NCI-H345 (cell line): ENCODE results near the gene GAS1.

Experiments
- DNase-seq: peaks from one replicate; lab custom pipeline; 2025; lab: John Stamatoyannopoulos, UW

GAS1 gene, protein sequence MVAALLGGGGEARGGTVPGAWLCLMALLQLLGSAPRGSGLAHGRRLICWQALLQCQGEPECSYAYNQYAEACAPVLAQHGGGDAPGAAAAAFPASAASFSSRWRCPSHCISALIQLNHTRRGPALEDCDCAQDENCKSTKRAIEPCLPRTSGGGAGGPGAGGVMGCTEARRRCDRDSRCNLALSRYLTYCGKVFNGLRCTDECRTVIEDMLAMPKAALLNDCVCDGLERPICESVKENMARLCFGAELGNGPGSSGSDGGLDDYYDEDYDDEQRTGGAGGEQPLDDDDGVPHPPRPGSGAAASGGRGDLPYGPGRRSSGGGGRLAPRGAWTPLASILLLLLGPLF

DNA sequence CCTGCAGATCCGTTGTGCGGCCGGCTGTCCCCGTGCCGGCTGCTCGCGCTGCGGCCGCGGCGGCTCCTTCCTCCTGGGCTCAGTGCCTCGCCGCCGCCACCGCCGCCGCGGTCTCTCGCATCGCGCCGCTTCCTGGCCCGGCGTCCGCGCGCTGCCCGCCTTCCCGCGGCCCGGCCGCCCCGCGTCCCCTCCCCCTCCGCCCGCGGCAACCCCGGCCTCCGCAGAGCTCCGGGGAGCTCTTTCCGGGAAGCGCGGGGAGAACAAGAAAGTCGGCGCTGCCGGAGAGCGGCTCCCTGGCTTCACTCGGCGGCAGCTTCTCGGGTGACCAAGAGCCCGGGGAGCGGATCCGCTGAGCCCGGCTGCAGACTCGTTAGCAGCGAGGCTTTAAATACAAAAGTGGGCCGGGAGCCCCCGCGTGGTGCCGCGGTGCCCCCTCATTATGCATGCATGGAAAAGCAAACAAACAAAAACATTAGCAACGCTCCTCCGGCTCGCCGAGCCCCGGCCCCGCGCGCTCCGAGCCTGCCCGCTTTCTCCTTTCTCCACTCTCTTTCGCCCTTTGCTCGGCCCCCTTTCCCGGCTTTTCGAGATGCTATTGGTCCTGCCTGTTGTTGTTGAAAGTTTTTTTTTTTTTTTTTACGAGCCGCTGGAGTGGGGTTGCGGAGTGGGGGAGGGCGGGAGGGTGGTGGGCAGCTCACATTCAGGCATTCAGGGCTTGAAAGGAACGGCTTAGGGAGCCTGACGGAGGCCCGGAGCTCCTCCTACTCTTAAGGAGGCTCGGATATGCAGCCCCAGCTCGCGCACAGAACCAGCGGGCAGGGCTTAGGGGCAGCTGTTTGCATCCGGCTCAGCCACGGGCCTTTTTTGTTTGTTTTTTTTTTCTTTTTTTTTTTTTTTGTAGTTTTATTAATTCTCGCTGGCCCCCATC is at the start of gene GAS1:
TSS of gene GAS1 (minus strand) at position 361 of the 928 bp plus-strand sequence. CDS start 727 bp downstream, outside the sequence.
- peak; percentile 40 for DNase-seq

DNA sequence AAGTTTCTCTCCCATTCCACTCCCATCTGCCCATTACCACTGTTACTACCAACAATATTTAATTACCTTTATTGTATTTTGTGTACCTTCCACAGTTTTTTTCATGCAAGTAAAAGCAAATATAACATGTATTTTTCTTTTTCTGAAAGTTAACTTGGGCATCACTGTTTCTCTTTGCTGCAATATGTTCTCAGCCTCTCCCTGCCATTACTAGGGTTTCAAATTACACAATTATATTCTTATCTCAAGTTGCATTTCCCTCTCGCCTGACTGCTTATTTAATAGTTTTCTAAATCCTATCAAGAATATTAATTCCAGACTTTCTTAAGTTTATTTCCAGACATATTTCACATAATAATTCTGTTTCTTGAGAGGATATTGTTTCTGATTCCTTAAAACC is 46.9 kb upstream of the GAS1 start:
- no peak for DNase-seq

DNA sequence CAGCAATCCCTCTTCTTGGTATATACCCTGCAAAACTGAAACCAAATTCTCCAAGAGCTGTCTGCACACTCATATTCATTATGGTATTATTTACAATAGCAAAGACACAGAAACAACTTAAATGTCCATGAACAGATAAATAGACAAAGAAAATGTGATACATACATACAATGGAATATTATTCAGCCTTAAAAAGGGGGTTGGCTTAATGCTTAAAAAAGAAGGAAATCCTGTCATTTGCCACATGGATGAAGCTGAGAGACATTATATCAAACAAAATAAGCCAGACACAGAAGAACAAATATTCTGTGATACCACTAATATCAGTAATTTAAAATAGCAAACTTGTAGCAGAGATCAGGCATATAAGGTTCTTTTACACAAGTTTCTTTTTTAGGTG is 46.5 kb upstream of the GAS1 start:
- no peak for DNase-seq

DNA sequence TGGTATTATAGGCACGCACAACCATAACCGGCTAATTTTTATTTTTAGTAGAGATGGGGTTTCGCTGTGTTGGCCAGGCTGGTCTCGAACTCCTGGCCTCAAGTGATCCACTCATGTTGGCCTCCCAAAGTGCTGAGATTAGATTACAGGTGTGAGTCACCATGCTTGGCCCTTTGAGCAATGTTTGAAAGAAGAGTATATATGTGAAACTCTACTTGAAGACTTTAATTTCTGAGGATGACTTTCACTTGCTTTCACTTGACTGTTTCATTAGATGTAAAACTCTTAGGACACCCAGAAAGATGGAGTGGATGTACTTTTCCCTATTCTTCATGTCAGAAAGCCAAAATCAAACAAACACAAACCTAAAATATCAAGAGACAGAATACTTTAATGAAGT is 43.8 kb upstream of the GAS1 start:
- no peak for DNase-seq

DNA sequence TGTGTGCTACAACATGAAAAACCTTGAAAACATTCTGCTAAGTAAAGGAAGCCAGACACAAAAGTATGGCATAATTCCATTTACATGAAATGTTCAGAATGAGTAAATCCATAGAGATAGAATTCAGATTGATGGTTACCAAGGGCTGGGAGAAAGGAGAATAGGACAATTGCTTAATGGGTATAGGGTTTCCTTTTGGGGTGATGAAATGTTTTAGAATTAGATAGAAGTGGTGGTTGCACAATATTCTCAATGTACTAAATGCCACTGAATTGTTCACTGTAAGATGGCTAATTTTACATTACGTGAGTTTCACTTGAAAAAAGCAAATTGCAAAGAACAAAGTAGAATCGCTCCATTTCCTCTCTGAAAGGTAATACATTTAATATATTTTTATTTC is 43.0 kb upstream of the GAS1 start:
- no peak for DNase-seq

DNA sequence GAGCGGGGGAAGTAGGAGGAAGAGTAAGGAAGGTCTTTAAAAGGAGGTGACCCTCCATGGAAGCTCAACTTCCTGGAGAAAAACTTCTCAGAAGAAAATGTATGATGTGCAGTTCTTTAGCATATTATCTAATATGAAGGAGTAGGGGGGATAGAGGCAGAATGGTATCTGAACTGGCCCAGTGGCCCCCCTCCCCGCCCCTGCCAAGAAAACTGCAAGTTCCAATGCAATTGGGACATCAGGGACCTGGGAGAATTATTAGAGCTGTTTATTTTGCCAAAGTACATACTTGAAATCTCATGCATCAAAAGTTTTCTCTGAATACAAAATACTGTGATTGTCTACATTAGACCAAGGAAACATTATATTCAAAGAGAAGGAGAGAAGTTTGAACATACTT is 40.6 kb upstream of the GAS1 start:
- no peak for DNase-seq

DNA sequence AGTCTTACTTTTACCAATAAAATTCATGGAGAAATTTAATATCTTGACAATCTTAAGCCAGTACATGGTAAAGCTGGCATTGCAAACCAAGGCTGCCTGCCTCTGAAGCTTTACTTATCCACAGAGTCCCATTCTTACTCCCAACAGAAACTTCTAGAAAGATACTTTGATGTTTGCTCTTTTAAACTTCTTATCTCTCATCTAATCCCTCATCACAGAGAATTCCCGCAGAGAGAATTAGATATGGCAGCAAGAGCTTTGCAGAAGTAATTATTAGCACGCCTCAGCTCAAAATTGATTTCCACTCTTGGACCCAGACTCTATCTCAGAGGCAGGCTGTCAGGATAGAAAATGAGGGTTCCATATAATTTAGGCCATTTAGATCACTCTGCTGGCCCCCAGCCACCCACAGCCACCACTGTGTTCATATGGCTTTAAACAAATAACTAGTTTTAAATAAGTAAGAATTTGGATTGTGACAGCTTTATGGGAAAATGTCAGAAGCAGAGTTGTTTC is 37.9 kb upstream of the GAS1 start:
- DNase-seq = no peak

DNA sequence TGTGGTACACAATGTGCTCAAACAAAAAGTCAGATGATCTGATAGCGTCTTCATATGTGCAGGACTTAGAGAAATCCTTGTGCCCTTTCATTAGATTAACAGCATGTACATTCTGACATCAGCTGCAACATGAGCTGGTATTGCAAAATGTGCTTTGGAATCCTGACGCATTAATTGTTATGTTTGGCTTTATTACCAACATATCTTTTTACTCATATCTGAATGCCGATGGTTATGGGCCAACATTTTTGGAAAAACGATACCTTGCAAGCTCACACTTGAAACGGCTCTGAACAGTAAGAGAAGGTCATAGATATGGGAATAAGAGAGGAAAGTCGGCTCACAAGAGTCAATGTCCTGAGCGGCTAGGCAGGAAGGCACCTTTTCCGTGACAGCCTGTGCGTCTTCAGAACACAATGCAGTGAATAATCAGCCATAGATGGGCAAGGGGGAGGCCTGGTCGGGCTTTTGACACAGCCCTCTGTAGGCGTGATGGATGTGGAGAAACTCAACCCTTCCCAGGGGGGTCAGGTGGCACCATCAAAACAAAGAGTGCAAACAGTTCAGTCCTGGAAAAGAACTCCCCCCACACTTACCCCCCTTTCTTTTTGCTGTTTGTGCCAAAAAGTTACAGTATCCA is 36.4 kb upstream of the GAS1 start:
- no peak for DNase-seq

DNA sequence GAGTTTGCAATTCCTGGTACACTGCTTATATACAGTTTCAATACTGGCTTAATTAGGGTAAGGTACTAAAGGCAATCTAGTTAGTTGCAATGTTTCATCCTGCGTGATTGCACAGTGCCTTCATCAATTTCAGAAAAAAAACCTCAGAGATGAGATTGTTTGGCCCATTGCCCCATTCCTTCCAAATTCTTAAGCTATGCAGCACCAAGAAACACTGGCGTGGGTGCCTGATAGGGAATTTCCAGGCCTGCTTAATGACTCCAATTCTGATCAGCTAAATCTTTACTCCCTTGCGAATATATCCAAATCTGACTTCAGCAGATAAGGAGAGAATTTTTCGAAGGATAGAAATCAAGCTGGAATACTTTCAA is 35.9 kb upstream of the GAS1 start:
- no peak for DNase-seq

DNA sequence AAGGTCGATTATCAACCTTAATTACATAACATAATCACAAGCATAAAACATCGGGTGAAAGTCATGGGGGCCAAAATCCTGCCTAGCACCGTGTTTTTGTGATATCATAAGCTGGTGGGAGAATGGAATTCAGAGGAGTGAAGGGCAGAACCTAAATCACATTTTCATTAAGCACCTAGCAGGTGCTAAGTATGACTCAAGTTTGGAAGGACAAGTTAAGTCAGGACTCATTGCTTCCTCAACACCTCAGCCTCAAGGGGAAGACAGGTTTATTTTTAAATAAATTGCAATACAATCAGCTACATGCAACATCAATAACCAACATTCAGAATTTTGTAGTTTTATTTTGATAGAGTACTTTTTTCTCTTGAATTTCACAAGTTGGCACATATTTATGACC is 33.5 kb upstream of the GAS1 start:
- DNase-seq = no peak

DNA sequence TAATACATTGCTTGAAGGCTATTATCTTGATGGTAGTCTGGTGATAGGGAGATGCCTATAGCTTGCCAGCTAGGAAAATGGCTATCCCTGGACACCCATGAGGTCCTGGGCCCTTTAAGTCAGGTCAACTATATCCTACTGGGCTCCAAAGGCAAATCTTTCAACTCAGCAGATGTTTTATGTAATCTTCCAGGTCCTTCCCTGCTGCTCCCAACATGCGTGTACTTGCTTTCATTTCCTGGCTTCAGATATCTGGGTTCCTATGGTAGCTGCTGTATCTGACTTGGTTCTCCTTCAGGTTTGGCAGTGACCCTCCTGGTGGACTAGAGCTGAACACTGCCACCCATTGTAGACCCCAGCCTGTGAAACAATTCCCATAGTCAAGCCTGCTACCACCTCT is 32.4 kb upstream of the GAS1 start:
- DNase-seq = no peak

DNA sequence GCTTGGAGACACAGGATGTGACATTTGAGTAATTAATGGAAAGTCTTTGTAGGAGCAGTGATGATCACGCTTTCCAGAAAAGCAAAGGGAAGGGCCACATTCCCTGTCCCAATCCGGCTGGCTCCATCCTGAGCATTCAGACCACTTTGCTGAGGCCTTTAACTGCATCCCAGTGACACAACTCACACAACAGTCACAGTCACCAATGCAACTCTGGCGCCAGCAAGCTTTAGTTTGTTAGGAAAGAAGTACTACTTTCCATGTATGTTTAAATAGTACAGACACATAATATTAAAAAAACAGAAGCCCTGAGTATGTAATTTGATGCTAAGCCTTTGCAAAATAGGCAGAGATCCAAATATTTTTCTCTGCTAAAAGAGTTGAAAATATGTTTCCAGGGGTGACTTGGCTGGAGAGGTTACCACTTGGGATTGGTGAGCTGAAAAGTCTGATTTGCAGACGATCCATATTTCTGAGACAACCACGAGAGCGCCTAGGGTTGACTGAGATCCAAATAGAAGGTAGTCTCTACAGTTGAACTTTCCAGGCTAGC is 31.7 kb upstream of the GAS1 start:
- DNase-seq = no peak

DNA sequence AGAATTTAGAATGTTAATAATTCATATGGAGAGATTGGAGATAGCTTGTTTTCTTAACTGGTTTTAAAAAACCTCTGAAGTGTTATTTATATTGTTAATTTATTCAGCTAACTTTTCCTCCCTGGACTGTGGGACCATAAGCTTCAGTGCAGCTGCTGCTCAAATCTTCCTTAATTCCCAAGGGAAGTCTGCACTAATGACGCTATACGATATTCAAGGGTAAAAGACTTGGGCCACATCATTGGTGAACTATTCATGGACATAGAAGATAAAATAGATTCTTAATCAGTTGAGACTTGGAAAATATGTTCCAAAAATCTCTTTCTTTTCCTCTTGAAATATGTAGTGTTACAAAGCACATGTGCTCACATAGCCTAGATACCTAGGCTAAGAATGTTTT is 31.1 kb upstream of the GAS1 start:
- DNase-seq = no peak

DNA sequence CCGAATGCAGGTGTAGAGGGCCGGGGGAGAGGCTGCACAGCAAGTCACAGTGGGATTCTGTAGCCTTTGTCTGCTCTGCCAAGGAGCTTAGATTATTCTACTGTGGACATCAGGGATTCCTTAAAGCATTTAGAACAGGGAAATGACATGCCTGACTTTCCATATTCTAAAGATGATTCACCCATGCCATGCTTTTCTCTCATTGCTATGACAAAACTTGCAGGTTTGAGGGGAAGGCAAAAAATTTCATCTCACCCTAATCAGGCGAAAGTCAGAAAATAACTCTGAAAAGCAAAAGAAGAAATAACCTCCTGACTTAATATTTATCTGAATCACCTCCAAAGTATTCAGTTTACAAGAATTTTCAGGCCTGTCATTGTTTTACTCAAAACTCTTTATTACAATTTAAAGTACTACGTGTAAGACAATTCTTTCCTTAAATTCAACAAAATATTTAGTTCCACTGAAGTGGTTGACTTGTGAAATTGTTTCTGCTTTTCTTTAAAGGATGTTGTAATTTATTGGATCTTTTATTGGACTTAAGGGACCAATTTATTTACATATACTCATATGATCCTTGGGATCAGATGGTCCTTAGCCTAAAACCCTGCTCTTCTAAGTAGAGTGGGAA is 30.0 kb upstream of the GAS1 start:
- DNase-seq = no peak

DNA sequence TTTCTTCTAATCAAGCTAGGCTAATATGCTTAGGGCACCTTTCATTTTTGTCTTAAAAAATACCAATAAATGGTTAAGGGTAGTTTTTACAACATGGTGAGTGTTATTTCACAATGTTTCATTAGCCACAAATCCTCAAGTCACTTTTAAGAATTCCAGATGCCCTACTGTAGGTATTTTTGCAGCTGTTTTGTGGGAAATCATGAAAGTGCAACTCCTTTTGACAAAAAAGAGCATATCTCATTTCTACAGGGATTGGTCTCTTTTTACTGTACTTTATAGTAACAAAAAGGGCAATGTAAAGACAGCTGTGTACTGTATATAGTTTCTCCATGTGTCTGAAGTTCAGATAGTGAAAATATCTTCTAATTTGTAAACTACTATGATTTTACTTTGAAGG is 28.3 kb upstream of the GAS1 start:
- DNase-seq = no peak

DNA sequence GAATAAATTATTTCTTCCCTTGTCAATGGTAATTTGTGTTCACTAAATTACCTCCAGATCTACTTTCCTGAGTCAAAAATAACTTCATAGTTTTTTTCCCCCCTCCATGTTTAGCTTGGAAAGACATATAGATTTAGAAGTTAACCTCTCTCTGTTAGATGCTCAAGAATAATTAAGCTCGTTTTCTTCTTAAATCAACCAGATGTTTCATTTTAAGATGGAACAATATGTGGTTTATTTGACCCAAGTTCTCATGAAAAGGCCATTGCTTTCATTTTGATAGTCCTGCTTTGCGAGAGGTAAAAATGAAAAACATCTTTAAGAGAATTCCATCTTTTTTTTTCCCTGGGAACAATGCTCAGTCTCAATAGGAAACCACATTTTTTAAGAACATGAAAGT is 27.7 kb upstream of the GAS1 start:
- DNase-seq = no peak

DNA sequence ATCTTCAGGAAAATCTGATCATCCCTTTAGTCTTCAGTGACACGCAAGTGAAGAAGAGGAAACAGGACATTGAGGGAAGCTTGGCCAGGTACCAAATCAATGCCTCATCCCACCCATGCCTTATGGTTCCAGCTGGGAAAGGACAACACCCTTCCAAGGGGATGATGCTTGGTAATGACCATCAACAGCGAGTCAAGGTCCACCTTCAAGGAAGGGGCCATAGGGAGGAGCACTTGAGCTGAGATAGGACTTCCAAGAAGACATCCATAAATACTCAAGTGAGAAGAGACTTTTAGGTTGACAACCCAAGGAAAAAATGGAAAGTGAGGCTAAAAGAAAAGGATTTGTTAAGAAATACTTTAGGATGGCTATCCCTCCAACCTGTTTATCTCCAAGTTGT is 27.1 kb upstream of the GAS1 start:
- no peak for DNase-seq

DNA sequence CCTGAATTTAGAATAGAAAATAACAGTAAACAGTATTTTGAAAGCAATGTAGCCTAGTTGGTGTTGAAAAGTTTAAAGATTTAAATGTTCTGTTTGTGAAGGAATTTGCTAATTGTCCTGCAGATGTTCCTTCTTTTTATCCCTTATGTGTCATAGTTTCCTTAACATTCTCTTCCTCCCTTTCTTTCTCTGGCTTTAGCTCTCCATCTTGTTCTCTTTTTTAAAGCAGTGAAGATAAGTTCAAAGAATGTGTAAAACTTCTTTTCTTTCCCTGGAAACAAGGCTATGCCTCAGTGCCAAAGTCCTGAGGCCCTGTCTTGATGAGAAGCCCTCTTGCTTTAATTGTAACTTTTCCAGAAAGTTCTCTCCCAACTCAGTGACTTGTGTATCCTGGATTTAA is 24.4 kb upstream of the GAS1 start:
- DNase-seq = no peak

DNA sequence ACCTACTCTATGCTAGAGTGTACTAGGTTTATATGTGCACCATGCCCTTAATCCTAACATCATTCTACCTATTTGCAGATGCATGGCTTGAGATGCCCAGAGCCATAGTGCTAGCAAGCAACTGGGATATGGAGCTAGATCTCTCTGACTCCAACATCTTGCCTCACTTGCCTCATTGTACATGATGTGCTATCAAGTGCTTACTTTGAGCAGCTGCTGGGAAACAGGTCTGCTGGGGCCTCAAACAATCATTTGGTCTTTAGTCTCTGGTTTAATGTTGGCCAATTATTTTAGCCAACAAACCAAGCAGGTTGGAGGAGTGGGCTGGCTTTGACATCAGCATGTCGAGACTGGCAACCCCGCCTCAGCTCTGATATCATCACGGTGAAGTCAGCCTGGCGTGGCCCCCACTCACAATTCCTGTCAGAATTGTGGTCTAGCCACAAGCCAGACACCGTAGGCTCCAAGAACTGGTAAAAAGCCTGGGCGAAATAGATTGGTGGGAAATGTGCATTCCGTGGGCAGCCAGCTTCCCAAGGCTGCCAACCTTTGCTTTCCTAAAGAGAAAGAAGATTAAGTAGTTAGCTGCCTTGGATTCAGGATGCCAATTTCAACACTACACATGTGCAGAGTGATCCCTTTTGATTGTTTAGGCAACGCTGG is 21.1 kb upstream of the GAS1 start:
- DNase-seq = no peak

DNA sequence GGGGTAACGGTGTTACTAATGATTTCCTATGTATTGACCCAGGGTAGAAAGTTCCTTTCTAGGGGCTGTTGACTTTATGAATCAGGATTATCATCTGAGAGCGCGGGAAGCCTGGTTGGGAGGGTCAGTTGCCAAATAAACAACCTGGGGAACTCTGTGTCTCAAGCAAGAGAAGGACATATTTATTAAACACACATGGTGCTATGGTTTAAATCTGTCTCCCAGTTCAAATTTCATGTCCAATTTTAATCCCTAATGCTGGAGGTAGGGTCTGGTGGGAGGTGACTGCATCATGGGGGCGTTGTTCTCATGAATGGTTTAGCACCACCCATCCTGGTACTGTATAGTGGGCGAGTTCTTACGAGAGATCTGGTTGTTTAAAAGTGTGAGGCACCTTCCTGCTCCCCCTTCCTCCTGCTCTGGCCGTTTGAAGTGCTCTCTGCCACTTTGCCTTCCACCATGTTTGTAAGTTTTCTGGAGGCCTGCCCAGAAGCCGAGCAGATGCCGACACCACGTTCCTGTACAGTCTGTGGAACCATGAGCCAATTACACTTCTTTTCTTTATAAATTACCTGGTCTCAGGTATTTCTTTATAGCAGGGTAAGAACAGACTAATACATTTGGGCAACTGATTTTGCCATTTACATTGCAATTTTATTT is 19.7 kb upstream of the GAS1 start:
- DNase-seq = no peak
